Activated gamma-delta T cell treated with anti-CD3 and anti-CD28 coated beads, Interleukin-2, amount 50 U/mL, for 16 hours (primary cell): ENCODE data around the gene SHROOM4.

Experiments used
- DNase-seq: peaks from one replicate; pipeline ENCODE4 v3.0.0-alpha.2; 2020; ENCODE audit warnings: low read depth

The SHROOM4 gene

GRCh38 chrX:50615570-50616158 lies 198.3 kb downstream of the SHROOM4 start:
- no peak for DNase-seq

- DNase-seq: no peak
Observed at GRCh38 chrX:50614460-50614859, 199.5 kb downstream of the SHROOM4 start.

GRCh38 chrX:50613846-50614245 lies 200.1 kb downstream of the SHROOM4 start:
- no peak for DNase-seq

- DNase-seq: no peak
Observed at GRCh38 chrX:50609796-50610195, 204.2 kb downstream of the SHROOM4 start.

GRCh38 chrX:50606300-50606950 lies 207.6 kb downstream of the SHROOM4 start:
- DNase-seq: no peak

GRCh38 chrX:50596056-50596455 lies 217.9 kb downstream of the SHROOM4 start:
- no peak for DNase-seq

GRCh38 chrX:50594788-50595187 lies 219.2 kb downstream of the SHROOM4 start:
- DNase-seq: no peak

GRCh38 chrX:50586980-50587379 lies 227.0 kb downstream of the SHROOM4 start:
- no peak for DNase-seq

GRCh38 chrX:50586407-50586806 lies 227.6 kb downstream of the SHROOM4 start:
- no peak for DNase-seq

- no peak for DNase-seq
Observed at GRCh38 chrX:50581405-50581804, 232.6 kb downstream of the SHROOM4 start.

- DNase-seq: no peak
Observed at GRCh38 chrX:50579955-50580354, 234.0 kb downstream of the SHROOM4 start.

- DNase-seq: no peak
Observed at GRCh38 chrX:50577326-50577725, 236.7 kb downstream of the SHROOM4 start.

- DNase-seq: no peak
Observed at GRCh38 chrX:50567636-50568035, 246.4 kb downstream of the SHROOM4 start.

GRCh38 chrX:50565718-50566117 lies 248.3 kb downstream of the SHROOM4 start:
- DNase-seq: no peak
